ENCODE data around the gene ADD2.

Gene ADD2

DNA sequence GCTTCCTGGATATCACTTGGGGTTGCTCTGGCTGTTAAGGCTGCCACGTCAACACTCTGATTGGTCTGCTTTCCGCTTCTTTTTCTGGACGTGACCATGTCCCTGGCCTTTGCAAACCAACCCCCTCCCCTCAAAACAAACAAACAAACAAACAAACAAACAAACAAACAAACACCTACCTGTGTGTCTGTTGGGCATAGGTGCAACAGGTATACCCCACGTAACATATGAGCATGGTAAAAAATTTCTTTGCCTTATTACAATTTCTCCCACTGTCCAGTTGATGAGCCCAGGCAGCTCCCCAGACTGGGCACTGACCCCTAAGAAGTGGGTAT is 80.6 kb downstream of the ADD2 start:
- no peak for DNase-seq (ENCODE audit: low read depth)
- H3K4me3 ChIP-seq (ENCODE audit: low read length): no peak overlapping the region
- TF ChIP-seq, protein P1, sequence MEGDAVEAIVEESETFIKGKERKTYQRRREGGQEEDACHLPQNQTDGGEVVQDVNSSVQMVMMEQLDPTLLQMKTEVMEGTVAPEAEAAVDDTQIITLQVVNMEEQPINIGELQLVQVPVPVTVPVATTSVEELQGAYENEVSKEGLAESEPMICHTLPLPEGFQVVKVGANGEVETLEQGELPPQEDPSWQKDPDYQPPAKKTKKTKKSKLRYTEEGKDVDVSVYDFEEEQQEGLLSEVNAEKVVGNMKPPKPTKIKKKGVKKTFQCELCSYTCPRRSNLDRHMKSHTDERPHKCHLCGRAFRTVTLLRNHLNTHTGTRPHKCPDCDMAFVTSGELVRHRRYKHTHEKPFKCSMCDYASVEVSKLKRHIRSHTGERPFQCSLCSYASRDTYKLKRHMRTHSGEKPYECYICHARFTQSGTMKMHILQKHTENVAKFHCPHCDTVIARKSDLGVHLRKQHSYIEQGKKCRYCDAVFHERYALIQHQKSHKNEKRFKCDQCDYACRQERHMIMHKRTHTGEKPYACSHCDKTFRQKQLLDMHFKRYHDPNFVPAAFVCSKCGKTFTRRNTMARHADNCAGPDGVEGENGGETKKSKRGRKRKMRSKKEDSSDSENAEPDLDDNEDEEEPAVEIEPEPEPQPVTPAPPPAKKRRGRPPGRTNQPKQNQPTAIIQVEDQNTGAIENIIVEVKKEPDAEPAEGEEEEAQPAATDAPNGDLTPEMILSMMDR (conservative IDR thresholded peaks at IDR 0.05; ENCODE audit: low read length): no peak

DNA sequence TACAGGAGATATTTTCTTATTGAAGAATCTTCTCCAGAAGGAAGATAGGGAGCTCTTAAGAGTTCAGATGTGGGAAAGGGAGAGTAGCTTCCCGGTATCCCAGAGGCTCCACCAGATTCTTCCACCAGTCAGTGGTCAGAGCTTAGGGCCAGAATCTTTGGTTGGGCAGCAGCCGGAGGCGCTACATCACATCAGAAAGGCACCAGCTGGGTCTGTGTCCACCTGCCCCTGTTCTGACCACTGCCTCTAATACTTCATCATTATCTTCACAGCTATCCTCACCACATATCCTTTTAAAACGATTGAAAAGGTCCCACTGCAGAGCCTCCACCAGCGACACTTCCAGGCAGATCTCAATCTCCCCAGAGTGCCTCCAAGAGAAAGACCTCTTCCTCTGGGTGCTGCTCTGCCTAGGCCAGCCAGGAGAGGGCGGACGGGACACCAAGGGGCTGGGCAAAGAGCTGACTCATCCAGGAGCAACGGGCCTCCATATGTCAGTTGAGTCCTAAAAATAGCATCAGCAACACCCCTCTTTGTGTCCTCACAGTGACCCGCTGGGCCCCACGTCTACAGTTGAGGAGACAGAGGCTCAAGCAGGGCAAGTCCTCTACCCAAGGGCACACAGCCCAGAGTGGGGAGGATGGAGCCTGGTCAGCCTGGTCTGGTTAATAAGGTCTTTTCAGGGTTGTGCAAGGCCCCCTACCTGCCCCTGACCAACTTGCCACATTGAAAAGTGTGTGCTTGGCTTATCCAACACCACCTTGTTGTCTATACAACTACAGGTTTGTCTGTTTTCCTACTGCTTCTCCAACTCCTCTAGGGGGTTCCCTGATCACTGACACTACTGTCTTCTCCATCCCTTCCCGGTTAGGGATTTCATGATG is 81.2 kb downstream of the ADD2 start:
- peak; percentile 89 for DNase-seq (ENCODE audit: low read depth)
- H3K4me3 ChIP-seq (ENCODE audit: low read length): no peak overlapping the region
- TF ChIP-seq, protein P1 (conservative IDR thresholded peaks at IDR 0.05; ENCODE audit: low read length): peak; percentile 80

DNA sequence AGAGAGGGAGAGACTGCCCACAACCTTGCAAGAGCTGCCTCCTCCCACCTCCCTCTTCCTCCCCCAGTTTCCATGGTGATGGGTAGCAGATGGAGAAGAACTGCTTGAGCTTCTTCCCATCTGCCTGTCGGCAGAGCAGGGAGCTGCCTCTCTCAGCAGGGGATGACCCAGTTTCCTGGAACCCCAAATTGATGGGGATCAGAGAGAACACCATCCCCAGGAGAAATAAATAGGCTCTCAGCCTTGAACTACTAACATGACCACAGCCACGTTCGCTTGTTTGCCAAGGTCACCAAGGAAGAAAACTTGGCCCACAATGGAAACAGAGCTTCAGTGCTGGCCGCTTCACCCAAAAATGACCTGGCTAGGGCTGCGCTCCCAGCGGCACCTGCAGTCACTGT is 82.2 kb downstream of the ADD2 start:
- no peak overlapping the region for H3K4me3 ChIP-seq (ENCODE audit: low read length)
- DNase-seq (ENCODE audit: low read depth): peak; percentile 51
- TF ChIP-seq, protein P1 (conservative IDR thresholded peaks at IDR 0.05; ENCODE audit: low read length): no peak

DNA sequence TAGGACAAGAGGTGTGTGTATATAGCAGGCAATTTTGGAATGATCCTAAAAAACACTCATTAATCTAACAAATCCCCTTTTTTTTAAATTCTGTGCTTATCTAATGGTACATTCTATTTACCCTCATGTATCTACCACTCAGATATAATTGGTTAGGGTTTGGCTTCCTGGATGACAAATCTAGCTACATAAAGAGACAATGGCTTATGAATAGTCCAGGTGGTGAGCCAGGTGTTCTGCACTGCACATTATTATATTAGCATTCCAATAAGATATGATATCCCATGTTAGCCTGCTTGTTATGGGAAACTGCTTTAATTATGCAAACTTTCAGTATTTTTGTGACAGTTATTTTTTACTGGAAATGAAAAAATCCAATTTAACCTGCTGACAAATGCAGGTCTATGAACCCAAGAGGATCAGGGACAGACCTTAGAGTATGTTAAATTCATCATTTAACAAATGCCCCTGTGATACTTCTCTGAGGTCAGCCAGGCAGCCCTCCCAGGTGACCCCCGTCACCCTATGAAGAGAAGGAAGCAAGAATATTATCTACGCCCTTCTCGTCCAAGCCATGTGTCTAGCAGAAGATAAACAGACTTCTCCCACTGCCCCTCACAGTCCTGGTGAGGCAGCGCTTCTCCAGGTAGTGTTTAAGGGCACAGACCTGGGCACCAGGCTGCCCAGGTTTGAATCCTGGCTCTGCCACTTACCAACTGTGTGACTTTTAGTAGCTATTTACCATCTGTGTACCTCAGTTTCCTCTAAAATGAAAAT is 83.0 kb downstream of the ADD2 start:
- DNase-seq (ENCODE audit: low read depth): no peak
- no peak overlapping the region for H3K4me3 ChIP-seq (ENCODE audit: low read length)
- TF ChIP-seq, protein P1 (conservative IDR thresholded peaks at IDR 0.05; ENCODE audit: low read length): no peak

DNA sequence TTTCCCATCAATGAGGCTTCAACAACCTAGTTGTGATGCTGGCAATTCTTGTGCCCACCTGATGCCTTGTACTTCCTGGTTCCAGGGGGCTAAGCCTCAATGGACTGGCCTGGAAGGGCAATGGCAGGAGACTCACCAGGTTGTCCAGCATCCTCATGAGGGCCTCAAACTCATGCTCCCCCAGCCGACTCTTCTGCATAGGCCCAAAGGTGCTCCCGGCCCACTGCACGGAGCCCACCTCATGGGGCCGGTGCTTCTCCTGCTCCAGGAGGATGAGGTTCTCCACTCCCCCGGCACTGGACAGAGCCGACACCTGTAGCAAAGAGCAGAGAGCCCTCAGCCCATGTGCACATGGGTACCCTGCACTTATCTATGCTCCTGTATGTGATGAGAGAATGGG is 84.5 kb downstream of the ADD2 start:
- no peak for DNase-seq (ENCODE audit: low read depth)
- TF ChIP-seq, protein P1 (conservative IDR thresholded peaks at IDR 0.05; ENCODE audit: low read length): no peak
- no peak overlapping the region for H3K4me3 ChIP-seq (ENCODE audit: low read length)

DNA sequence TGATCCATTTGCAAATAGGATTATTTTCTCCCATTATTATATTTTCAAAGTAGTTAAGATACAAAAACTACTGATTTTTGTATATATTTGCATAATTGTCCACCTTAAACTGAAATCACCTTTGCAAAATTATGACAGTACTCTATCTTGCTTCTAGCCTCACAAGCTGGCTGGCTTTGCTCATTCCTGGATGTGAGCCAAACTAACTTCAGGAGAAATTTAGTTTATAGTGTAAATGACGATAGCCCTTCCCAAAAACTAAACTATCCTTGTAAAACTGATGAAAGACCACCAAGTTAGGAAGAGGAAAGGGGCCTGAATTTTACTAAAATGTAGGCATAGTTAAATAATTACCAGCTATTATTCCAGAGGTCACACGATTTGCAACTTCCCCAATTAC is 87.3 kb downstream of the ADD2 start:
- TF ChIP-seq, protein P1 (conservative IDR thresholded peaks at IDR 0.05; ENCODE audit: low read length): no peak
- no peak for DNase-seq (ENCODE audit: low read depth)
- H3K4me3 ChIP-seq (ENCODE audit: low read length): no peak overlapping the region

All from AG10803 (cell line).